Right kidney (tissue), 1 donor: ENCODE results near the gene CTCFL.

Experiments used
- DNase-seq: peaks from one replicate; pipeline ENCODE4 v3.0.0-alpha.2; 2016

CTCFL gene

GRCh38 chr20:57560554-57561355 is 35.8 kb upstream of the CTCFL start, which contains the start of gene PCK1:
PCK1 (plus strand) TSS chr20:57561110; CDS start chr20:57561412, 302 bp downstream.
- no peak for DNase-seq

- DNase-seq, result no peak
Observed at GRCh38 chr20:57559658-57560553, 35.0 kb upstream of the CTCFL start.

- DNase-seq, result no peak
Observed at GRCh38 chr20:57559289-57559634, 34.3 kb upstream of the CTCFL start.

GRCh38 chr20:57558614-57559288 is 33.8 kb upstream of the CTCFL start:
- no peak for DNase-seq

- DNase-seq, result no peak
Observed at GRCh38 chr20:57557926-57558613, 33.1 kb upstream of the CTCFL start.

- DNase-seq, result no peak
Observed at GRCh38 chr20:57556980-57557274, 32.0 kb upstream of the CTCFL start.

GRCh38 chr20:57555457-57556184 is 30.7 kb upstream of the CTCFL start:
- DNase-seq, result no peak

- no peak for DNase-seq
Observed at GRCh38 chr20:57553376-57554018, 28.6 kb upstream of the CTCFL start.

GRCh38 chr20:57552471-57552870 is 27.5 kb upstream of the CTCFL start:
- DNase-seq, result no peak

GRCh38 chr20:57548177-57549058 is 23.5 kb upstream of the CTCFL start:
- no peak for DNase-seq

GRCh38 chr20:57546956-57547649 is 22.2 kb upstream of the CTCFL start:
- DNase-seq, result no peak

GRCh38 chr20:57545927-57546662 is 21.2 kb upstream of the CTCFL start:
- no peak for DNase-seq

GRCh38 chr20:57544838-57545564 is 20.1 kb upstream of the CTCFL start:
- DNase-seq, result no peak

- DNase-seq, result no peak
Observed at GRCh38 chr20:57543754-57544153, 18.8 kb upstream of the CTCFL start.

- DNase-seq, result no peak
Observed at GRCh38 chr20:57540890-57541580, 16.1 kb upstream of the CTCFL start.

- DNase-seq, result no peak
Observed at GRCh38 chr20:57539889-57540288, 14.9 kb upstream of the CTCFL start.

- no peak for DNase-seq
Observed at GRCh38 chr20:57537822-57538221, 12.9 kb upstream of the CTCFL start.
